ENCODE data around the gene PIP5K1B.
A peak's percentile ranks its signal among the peaks of the same experiment; 100 is the strongest.

PIP5K1B gene

GRCh38 chr9:68832101-68832500 lies 127.1 kb downstream of the PIP5K1B start:
- intact Hi-C loops (cut with DNase I), result no loop called here
- DNase-seq, result no peak

- intact Hi-C loops (cut with DNase I), result no loop called here
- no peak for DNase-seq
Observed at GRCh38 chr9:68832861-68833518, 128.0 kb downstream of the PIP5K1B start.

- DNase-seq, result no peak
- intact Hi-C loops (cut with DNase I), result no loop called here
Observed at GRCh38 chr9:68834931-68835520, 130.0 kb downstream of the PIP5K1B start.

- intact Hi-C loops (cut with DNase I), result no loop called here
- DNase-seq, result no peak
Observed at GRCh38 chr9:68836788-68837187, 131.7 kb downstream of the PIP5K1B start.

GRCh38 chr9:68838245-68838644 lies 133.2 kb downstream of the PIP5K1B start:
- intact Hi-C loops (cut with DNase I), result no loop called here
- no peak for DNase-seq

- no peak for DNase-seq
- intact Hi-C loops (cut with DNase I), result no loop called here
Observed at GRCh38 chr9:68841276-68842052, 136.4 kb downstream of the PIP5K1B start.

- DNase-seq, result no peak
- intact Hi-C loops (cut with DNase I), result no loop called here
Observed at GRCh38 chr9:68842568-68842967, 137.5 kb downstream of the PIP5K1B start.

GRCh38 chr9:68843239-68843638 lies 138.2 kb downstream of the PIP5K1B start:
- no peak for DNase-seq
- intact Hi-C loops (cut with DNase I), result no loop called here

GRCh38 chr9:68844157-68844556 lies 139.1 kb downstream of the PIP5K1B start:
- DNase-seq, result peak in 10 of 42 donors; percentile 5 to 42 (median 24)
- intact Hi-C loops (cut with DNase I), result no loop called here

- peak in 37 of 42 donors; percentile 18 to 80 (median 46) for DNase-seq
- intact Hi-C loops (cut with DNase I), result no loop called here
Observed at GRCh38 chr9:68844631-68845612, 139.9 kb downstream of the PIP5K1B start.

- no peak for DNase-seq
- intact Hi-C loops (cut with DNase I), result no loop called here
Observed at GRCh38 chr9:68847765-68848164, 142.7 kb downstream of the PIP5K1B start.

- intact Hi-C loops (cut with DNase I), result no loop called here
- peak in 2 of 42 donors; percentile 14 to 21 for DNase-seq
Observed at GRCh38 chr9:68851657-68852056, 146.6 kb downstream of the PIP5K1B start.

GRCh38 chr9:68852941-68853340 lies 147.9 kb downstream of the PIP5K1B start:
- no peak for DNase-seq
- intact Hi-C loops (cut with DNase I), result no loop called here

GRCh38 chr9:68859347-68859746 lies 154.3 kb downstream of the PIP5K1B start:
- intact Hi-C loops (cut with DNase I), result no loop called here
- no peak for DNase-seq

- intact Hi-C loops (cut with DNase I), result no loop called here
- no peak for DNase-seq
Observed at GRCh38 chr9:68860419-68860818, 155.4 kb downstream of the PIP5K1B start.

- intact Hi-C loops (cut with DNase I), result no loop called here
- no peak for DNase-seq
Observed at GRCh38 chr9:68861436-68861835, 156.4 kb downstream of the PIP5K1B start.

- intact Hi-C loops (cut with DNase I), result no loop called here
- DNase-seq, result no peak
Observed at GRCh38 chr9:68867066-68867465, 162.0 kb downstream of the PIP5K1B start.

GRCh38 chr9:68869022-68869421 lies 164.0 kb downstream of the PIP5K1B start:
- DNase-seq, result no peak
- intact Hi-C loops (cut with DNase I), result no loop called here

GRCh38 chr9:68870086-68870485 lies 165.0 kb downstream of the PIP5K1B start:
- intact Hi-C loops (cut with DNase I), result no loop called here
- no peak for DNase-seq
